ENCODE results near the gene DALRD3.
A peak's percentile ranks its signal among the peaks of the same experiment; 100 is the strongest.
"Not testable (repeated sequence)": the region's sequence is repeated elsewhere in the genome, so short reads cannot be mapped to it uniquely, and the experiment has no call there.

DALRD3 gene

DNA sequence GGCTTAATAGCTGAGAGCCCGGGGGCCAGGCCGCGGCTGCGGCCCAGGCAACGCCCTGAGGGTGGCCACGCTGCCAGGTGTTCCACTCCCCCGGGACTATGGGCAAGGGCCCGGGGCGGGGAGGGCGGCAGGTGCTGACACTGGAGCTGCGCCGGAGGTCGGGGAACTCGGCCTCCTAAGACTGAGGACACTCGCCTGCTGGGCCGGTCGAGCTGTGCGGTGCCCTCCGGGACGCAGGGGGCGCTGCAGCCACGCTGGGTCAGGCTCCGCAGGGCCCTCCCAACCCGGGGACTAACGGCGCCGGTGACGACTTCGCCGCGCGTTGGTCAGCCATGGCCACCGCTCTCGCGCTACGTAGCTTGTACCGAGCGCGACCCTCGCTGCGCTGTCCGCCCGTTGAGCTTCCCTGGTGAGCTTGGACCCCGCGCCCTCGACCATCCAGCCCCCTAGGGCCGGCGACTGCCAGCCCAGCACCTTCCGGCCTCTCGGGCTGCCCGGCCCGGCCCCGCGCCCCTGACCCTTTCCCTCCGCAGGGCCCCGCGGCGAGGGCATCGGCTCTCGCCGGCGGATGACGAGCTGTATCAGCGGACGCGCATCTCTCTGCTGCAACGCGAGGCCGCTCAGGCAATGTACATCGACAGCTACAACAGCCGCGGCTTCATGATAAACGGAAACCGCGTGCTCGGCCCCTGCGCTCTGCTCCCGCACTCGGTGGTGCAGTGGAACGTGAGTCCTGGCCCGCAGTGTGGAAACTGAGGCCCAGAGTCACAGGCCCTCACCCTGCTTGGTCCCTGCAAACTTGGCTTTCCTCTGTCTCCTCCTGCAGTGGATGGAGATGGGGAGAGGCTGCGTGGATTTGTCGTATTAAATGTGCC is 3.7 kb upstream of the DALRD3 start, which contains the start of gene NDUFAF3:
Gene NDUFAF3 (plus strand): TSS at position 309 of the 875 bp plus-strand sequence. CDS start 24 bp downstream, at position 333.
- peak; percentile 79 for DNase-seq (ENCODE audit: low spot score)

DNA sequence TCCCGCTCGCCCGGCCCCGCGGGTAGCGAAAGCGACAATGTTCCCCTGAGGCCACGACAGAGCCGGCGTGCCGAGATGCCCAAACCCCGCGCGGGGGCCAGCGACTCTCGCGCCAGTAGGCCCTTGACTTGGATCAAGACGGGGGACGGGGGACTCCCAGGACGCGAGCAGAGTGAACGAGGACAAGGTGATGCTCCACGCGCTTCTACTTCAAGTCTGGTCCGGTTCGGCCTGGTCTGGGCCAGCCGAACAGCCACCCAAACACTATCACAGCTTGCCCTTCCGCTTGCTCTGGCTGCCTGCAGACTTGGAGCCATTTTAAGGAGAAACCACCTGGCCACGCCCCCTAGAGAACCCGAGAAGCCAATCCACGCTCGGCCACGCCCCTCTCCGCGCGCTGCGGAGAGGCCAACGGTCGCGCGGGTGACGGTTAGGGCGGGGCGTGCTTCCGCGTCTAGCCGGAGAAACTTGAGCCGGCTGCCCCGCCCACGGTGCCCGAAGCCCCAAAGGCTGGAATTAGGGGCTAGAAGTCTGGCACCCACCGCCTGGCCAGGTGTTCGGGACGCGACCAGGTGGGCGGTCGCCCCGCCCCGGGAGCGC is 2.9 kb upstream of the DALRD3 start:
- peak; percentile 97 for DNase-seq (ENCODE audit: low spot score)

DNA sequence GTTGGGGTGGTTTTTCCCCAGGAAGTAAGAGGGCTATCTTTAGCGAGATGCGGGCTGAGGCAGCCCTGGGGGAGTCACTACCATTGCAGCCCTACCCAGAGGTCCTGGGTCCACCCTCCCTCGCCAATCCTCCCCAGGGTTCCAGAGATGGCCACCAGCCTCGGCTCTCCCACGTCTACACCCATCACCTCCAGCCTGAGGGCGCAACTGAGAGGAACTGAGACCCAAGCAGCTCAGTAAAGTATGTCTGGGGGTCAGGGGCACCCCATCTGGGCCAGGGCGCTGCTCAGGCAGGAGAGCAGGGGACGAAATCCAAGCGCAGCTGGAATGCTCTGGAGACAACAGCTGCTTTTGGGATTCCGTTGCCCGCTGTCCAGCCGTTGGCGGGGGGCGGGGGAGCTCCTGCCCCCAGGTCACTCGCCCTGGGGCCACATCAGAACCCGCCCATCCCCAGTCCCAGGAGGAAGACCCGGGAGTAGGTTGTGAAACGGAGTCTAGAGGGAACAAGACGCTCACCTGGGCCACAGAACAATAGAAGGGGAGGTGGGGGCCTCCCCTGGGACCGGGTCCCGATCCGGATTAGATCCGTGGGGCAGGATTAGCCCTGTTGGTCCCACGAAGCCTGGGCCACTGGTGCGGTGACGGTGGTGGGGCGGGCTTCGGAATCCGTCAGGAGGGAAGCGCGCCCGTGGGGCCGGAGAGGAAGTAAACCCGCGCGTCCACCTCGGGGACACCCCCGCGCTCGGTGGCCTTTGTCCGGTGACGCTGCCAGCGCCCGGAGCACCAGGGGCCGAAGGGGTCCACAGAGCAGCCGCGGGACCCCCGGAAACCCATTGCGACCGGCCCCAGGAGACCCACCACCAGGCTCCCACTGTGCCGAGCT is 2.2 kb upstream of the DALRD3 start:
- DNase-seq (ENCODE audit: low spot score): no peak

DNA sequence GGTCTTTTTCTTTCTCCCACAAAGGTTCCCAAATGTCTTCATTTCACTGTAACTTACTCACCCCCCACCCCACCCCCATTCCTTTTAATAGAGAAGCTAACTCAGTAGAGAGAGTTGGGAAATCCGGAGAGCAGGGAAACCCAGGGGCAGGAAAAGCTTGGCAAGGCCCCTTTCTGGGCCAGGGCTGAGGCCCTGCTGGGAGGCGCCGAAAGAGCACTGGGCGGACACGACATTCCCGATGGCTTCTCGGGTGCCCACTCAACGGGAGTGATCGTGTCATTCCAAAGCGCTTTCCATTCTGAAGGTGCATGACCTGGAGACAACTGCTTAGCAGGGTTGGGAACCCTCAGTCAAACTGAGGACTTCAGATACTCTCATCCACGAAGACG is 1.6 kb upstream of the DALRD3 start:
- no peak for DNase-seq (ENCODE audit: low spot score)

DNA sequence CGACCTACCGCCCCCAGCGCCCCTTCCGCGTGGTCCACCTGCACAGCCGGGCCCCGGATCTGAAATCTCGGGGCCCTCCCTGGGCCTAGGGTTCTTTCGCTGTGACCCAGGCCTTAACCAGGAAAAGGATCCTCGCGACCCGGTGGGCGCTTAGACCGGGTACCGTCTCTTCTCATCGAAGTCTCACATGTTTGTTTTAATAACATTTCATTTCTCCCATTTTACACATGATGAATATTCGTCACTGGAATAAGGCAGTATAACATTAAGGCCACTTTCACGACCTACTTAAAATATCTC is 277 bp upstream of the DALRD3 start:
- DNase-seq (ENCODE audit: low spot score): no peak

DNA sequence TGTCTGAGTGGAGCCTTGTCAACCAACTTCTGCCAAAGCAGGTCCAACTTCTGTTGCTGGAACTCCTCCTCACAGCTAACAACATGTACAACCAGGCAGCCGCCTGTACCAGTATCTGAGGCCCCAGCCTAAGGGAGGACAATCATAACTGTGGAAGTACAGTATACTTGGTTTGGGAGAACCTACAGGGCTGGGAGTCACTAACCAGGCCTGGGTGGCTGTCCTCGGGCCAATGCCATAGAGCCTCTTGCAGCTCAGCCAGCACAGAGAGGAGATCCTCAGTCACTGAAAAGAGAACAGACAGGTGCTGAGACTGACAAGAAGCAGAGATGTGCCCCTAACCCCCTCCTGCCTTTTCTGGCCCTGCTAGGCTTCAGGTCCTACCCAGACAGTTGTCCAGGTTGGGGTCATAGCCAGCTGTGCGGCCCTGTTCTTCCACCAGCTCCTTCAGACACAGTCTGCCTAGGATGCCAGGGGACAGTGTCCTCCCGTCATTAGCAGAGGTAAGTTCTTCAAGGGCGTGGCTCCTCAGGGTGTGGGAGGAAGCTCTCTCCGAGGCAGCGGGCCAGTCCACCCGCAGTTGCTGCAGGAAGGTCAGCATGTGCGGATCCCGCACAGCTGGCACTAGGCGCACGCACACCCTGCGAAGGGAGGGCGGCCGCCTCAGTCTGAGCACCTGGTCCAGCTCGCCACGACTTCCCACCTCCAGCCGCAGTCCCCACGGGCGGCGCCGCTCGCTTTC is 980 bp downstream of the DALRD3 start:
- no peak for DNase-seq (ENCODE audit: low spot score)

DNA sequence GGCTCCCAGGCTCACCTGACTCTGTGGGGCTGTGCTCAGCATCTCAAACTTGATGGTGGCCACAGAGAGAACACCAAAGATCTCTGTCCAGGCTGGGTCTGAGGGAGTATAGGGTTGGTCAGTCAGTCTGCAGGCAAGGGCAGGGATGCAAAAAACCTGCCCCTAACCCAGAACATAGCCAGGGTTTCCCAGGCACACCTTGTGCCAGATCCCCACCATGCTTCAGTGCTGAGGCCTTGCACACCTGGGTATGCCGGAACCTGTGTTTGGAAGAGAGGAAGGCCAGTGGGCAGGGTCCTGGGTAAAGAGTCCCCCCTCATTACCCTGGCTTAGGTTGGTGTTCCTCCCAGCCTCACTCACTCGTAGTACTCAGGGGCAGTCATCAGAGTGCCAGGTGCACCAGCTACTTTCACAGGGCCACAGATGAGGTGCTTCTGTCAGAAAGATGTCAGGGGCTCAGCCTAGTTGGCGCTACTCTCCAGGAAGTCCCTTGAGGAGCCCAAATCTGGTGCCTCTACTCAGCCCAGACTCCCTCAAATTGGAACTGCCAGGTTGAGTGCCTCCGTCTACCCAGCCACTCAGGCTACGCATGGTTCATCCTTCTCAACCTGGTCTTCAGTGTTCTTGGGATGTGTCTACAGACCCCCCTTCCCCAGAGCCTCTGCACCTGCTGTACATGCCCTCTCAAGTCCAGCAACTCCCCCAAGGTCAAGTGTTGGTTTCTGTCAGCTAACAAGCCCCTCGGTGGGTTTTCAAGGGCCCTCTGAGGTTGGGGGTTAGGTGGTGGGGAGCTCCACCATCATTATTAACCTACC is 1.8 kb downstream of the DALRD3 start:
- DNase-seq (ENCODE audit: low spot score): no peak

DNA sequence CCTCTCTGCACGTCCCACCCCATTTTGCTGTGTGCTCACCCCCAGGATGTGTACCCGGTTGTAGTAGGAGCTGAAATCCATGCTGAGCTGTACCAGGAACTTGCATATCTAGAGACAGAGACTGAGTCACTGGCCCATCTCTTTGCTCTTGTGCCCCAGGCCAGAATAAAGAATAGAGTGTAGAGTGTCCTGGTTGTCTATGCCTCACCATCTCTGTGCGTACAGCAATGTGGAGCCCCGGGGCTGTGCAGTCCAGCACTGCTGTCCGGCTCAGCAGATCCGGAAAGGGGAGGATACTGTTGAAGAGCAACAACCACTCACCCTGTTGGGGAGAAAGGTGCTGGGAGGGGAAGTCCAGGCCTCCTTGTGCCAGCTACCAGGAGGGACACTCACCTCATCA is 2.6 kb downstream of the DALRD3 start:
- DNase-seq (ENCODE audit: low spot score): no peak

DNA sequence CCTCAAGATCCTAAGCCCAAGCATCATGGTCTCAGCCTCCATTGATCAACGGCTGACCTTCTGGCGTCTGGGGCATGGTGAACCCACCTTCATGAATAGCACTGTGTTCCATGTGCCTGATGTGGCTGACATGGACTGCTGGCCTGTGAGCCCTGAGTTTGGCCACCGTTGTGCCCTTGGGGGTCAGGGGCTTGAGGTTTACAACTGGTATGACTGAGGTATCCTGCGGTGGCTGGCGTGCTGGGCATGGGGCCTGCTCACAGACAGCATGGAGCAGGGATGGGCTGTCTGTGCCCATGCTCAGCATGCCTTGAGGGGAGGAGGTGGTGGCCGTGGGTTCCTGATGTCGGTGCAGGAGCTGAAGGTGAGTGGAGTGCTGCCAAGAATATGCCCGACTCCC is 3.3 kb downstream of the DALRD3 start:
- DNase-seq (ENCODE audit: low spot score): no peak

DNA sequence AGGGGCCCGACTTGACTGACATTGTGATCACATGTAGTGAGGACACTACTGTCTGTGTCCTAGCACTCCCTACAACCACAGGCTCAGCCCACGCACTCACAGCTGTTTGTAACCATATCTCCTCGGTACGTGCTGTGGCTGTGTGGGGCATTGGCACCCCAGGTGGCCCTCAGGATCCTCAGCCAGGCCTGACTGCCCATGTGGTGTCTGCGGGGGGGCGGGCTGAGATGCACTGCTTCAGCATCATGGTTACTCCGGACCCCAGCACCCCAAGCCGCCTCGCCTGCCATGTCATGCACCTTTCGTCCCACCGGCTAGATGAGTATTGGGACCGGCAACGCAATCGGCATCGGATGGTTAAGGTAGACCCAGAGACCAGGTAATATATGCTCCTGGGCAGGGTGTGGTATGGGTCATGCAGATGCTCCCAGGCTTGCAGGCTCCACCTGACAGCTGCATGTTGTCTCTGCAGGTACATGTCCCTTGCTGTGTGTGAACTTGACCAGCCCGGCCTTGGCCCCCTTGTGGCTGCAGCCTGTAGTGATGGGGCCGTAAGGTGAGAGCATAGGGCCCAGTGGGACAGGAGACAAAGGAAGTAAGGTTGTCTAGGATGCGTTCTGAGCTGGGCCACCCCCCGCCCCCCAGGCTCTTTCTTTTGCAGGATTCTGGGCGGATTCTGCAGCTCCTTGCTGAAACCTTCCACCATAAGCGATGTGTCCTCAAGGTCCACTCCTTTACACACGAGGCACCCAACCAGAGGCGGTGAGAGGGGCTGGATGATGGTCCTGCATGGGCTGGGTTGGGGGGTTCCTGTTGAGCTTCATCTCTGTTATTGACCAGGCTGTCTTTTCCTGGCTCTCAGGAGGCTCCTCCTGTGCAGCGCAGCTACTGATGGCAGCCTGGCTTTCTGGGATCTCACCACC is 4.4 kb downstream of the DALRD3 start:
- no peak for DNase-seq (ENCODE audit: low spot score)

DNA sequence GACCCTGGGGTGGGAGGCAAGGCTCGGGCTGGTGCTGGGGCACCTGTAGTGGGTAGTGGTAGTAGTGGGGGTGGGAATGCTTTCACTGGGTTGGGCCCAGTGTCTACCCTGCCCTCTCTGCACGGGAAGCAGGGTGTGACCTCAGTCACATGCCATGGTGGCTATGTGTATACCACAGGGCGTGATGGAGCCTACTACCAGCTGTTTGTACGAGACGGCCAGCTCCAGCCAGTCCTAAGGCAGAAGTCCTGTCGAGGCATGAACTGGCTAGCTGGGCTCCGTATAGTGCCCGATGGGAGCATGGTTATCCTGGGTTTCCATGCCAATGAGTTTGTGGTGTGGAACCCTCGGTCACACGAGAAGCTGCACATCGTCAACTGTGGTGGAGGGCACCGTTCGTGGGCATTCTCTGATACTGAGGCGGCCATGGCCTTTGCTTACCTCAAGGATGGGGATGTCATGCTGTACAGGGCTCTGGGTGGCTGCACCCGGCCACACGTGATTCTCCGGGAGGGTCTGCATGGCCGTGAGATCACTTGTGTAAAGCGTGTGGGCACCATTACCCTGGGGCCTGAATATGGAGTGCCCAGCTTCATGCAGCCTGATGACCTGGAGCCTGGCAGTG is 5.2 kb downstream of the DALRD3 start:
- no peak for DNase-seq (ENCODE audit: low spot score)

DNA sequence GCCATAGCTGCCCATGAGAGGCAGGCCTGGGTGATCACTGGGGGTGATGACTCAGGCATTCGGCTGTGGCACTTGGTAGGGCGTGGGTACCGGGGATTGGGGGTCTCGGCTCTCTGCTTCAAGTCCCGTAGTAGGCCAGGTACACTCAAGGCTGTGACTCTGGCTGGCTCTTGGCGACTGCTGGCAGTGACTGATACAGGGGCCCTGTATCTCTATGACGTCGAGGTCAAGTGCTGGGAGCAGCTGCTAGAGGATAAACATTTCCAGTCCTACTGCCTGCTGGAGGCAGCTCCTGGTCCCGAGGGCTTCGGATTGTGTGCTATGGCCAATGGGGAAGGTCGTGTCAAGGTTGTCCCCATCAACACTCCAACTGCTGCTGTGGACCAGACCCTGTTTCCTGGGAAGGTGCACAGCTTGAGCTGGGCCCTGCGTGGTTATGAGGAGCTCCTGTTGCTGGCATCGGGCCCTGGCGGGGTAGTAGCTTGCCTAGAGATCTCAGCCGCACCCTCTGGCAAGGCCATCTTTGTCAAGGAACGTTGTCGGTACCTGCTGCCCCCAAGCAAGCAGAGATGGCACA is 5.9 kb downstream of the DALRD3 start:
- no peak for DNase-seq (ENCODE audit: low spot score)

DNA sequence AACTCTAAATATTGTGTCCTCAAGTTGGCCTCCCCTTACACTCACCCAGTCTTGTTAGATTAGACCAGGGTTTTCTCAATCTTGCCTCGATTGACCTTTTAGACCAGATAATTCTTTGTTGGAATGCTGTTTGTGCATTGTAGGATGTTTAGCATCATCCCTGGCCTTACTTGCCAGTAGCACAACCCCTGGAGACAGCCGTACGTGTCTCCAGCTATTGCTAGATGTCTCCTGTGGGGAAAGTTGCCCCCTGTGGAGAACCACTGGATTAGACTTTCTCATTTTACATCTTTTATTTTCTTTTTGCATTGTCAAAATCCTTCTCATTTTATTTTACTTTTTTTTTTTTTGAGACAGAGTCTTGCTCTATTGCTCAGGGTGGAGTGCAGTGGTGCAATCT is 9.0 kb downstream of the DALRD3 start:
- no peak for DNase-seq (ENCODE audit: low spot score)

DNA sequence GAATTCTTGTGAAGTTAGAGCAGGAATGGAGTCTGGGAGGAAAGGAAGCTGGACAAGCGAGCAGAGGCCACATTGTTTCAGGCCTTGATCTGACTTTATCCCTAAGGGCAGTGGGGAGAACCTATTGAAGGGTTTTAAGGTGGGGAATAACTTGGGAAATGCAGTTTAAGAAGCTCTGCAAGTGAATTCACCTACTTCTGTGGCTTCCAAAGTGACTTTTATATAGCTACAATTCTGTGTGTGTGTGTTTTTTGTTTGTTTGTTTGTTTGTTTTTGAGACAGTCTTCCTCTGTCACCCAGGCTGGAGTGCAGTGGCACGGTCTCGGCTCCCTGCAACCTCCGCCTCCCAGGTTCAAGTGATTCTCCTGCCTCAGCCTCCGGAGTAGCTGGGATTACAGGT is 9.8 kb downstream of the DALRD3 start:
- DNase-seq (ENCODE audit: low spot score): not testable (repeated sequence)

DNA sequence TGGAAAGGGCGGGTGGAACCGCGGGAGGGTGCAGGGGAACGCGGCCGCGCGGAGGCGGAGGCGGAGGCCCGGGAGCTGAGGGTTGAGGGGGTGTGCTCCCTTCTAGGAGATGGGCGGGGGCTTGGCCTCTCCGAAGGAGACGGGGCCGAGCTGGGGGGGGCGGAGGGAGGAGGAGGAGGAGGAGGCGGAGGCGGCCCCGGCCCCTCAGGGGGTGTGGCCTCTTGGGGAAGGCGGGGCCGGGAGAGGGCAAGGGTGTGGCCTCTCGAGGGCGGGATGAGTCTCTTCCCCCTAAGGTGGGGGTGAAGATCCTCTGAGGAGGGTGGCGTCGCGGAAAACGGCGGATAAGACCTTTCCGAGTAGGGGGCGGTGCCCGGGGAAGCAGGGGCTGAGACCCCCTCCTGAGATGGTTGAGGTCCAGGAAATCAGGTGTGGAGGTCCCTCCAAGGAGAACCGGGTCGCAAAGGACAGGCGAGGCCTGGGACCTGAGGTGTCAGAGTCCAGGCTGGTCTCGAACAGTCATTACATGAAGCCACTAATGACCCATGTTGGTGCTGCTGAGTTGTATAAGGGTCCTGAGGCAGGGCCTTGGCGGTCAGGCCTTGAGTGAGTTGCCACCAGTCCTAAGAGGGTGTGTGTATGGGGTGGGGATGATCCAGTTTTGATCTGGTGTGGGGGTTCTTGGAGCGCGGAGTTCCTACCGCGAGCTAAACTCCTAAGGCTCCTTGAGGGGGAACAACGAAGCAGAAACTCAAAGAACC is 10.4 kb downstream of the DALRD3 start:
- peak; percentile 77 for DNase-seq (ENCODE audit: low spot score)

DNA sequence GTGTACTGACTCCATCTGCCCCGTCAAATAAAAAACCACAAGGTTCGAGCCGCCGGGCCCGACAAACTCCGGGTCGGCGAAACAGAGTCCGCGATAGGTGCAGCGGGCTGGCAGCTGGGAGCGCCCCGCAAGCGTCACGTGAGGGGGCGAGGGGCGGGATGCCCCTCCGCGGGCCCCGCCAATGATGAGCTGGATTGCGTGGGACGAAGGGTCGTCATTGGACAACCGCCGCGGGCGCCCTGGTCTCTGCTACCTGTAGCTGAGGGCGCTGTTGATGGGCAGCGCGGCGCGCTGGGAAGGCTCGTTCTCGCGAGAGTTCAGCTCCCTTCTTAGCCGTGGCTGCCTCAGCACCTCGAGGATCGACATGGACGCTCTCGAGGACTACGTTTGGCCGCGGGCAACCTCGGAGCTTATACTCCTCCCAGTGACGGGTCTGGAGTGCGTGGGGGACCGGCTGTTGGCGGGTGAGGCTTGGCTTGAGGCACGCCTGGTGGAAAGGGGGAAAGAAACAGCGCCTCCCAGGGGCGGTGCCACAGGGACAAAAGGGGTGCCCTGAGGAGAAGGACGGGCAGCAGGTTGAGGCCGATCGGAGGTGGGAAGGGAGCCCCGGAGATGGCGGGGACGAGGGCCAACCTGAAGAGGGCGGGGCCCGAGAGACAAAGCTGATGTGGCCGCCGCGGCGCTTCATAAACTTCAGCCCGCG is 11.2 kb downstream of the DALRD3 start, which contains the start of gene WDR6:
Gene WDR6 (plus strand): TSS at position 324 of the 703 bp plus-strand sequence. CDS start 41 bp downstream, at position 365.
- DNase-seq (ENCODE audit: low spot score): peak; percentile 93

DNA sequence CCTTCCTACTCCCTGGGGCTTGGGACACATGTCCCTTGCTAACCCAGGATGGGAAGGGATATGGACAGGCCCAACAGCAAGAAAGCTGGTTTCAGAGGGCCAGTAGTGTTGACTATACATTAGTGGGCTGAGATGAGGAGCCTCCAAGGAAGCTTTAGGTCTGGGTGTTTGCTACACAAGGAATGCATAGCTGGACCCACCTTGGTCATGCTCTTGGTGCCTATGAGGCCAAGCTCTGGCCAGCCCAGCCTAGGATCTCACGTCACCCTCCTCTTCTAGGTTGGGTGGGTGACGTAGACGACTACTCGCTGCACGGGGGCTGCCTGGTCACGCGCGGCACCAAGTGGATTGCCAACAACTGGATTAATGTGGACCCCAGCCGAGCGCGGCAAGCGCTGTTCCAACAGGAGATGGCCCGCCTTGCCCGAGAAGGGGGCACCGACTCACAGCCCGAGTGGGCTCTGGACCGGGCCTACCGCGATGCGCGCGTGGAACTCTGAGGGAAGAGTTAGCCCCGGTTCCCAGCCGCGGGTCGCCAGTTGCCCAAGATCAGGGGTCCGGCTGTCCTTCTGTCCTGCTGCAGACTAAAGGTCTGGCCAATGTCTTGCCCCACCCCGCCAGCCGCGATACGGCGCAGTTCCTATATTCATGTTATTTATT is 11.8 kb downstream of the DALRD3 start:
- no peak for DNase-seq (ENCODE audit: low spot score)

All from pons (tissue), 1 donor.